Large intestine (tissue), 3 donors: ENCODE data around the gene NMNAT1. TPM values are rescaled to one million over a fixed set of nuclear protein-coding genes. Genes with fewer than 3 reads are reported as not detected.
"Not testable (repeated sequence)": the region's sequence is repeated elsewhere in the genome, so short reads cannot be mapped to it uniquely, and the experiment has no call there.

Source experiments
- DNase-seq, 2 donors: peaks; one replicate each; pipeline versions ENCODE4 v3.0.0 to v3.0.0-alpha.2; 2013
- H3K27ac ChIP-seq: one replicate; pipeline ENCODE4 v1.5.1; 2013; ENCODE audit warnings: low read length
- H3K27me3 ChIP-seq: 2 replicates; pipeline ENCODE4 v1.6.1; 2013; ENCODE audit warnings: low read length; ENCODE audit not compliant: control insufficient read depth, insufficient read depth
- H3K36me3 ChIP-seq: 2 replicates; pipeline ENCODE4 v1.6.1; 2013; ENCODE audit warnings: low read length; ENCODE audit not compliant: control insufficient read depth, insufficient read depth
- H3K4me1 ChIP-seq: one replicate; pipeline ENCODE4 v1.6.1; 2013; ENCODE audit warnings: low read length; ENCODE audit not compliant: control insufficient read depth, insufficient read depth
- H3K4me3 ChIP-seq: one replicate; pipeline ENCODE4 v1.5.1; 2013; ENCODE audit warnings: low read length
- H3K9me3 ChIP-seq: one replicate; pipeline ENCODE4 v1.6.1; 2013; ENCODE audit warnings: mild to moderate bottlenecking, low read depth, low read length, moderate library complexity; ENCODE audit not compliant: control insufficient read depth
- WGBS: methylation state at CpG from one replicate; pipeline ENCODE4 v1.1.5; 2013; ENCODE audit warnings: low lambda C conversion rate; ENCODE audit not compliant: insufficient coverage; 5-methylcytosine and 5-hydroxymethylcytosine counted together
- polyA plus RNA-seq: library from polyadenylated mRNA; unstranded; fragments of 120-200 nt; gene quantifications from one replicate; pipeline ENCODE4 v1.2.1, GENCODE V29; 2013

The NMNAT1 gene
- polyA plus RNA-seq, 1 donor = 15.2 TPM

- WGBS = no CpG with 5 or more reads among the region's 5 CpGs
- Histone ChIP-seq H3K4me3 (no peak overlapping the region), H3K36me3 (peaks cover 20% of the 10 kb centered on the region), H3K9me3 (no peaks in the 10 kb centered on the region), H3K27ac (no peak overlapping the region), H3K4me1 (no peaks in the 10 kb centered on the region), H3K27me3 (no peaks in the 10 kb centered on the region)
- DNase-seq = no peak
Observed at GRCh38 chr1:9984253-9984652, 41.0 kb downstream of the NMNAT1 start.

- 72% methylated on average over 2 of the region's 6 CpGs for WGBS
- Histone ChIP-seq H3K27me3 (no peaks in the 10 kb centered on the region), H3K36me3 (peaks cover 19% of the 10 kb centered on the region), H3K27ac (no peak overlapping the region), H3K4me1 (no peaks in the 10 kb centered on the region), H3K9me3 (no peaks in the 10 kb centered on the region), H3K4me3 (no peak overlapping the region)
- no peak for DNase-seq
Observed at GRCh38 chr1:9985001-9985400, 41.7 kb downstream of the NMNAT1 start.

- Histone ChIP-seq H3K27ac (no peak overlapping the region), H3K4me1 (no peaks in the 10 kb centered on the region), H3K4me3 (no peak overlapping the region), H3K36me3 (no peaks in the 10 kb centered on the region), H3K27me3 (no peaks in the 10 kb centered on the region), H3K9me3 (no peaks in the 10 kb centered on the region)
- no CpG with 5 or more reads among the region's 5 CpGs for WGBS
- DNase-seq = no peak
Observed at GRCh38 chr1:9989773-9990172, 46.5 kb downstream of the NMNAT1 start.

- H3K9me3 ChIP-seq = no peaks in the 10 kb centered on the region
- peaks cover 10% of the 10 kb centered on the region for H3K27me3 ChIP-seq
- no peaks in the 10 kb centered on the region for H3K4me1 ChIP-seq
- WGBS = 63% methylated on average over 1 of the region's 2 CpGs
- no peaks in the 10 kb centered on the region for H3K36me3 ChIP-seq
- no peak for DNase-seq
- no peak overlapping the region for H3K4me3 ChIP-seq
- no peak overlapping the region for H3K27ac ChIP-seq
Observed at GRCh38 chr1:9990944-9991343, 47.7 kb downstream of the NMNAT1 start.

GRCh38 chr1:9992910-9993309, 49.6 kb downstream of the NMNAT1 start:
- Histone ChIP-seq H3K4me1 (no peaks in the 10 kb centered on the region), H3K27me3 (peaks cover 26% of the 10 kb centered on the region), H3K4me3 (no peak overlapping the region), H3K9me3 (no peaks in the 10 kb centered on the region), H3K36me3 (no peaks in the 10 kb centered on the region), H3K27ac (no peak overlapping the region)
- no peak for DNase-seq
- whole genome bisulfite sequencing = no CpG with 5 or more reads among the region's 5 CpGs

- 88% methylated on average over 3 of the region's 7 CpGs for WGBS
- Histone ChIP-seq H3K27me3 (peaks cover 33% of the 10 kb centered on the region), H3K36me3 (no peaks in the 10 kb centered on the region), H3K27ac (no peak overlapping the region), H3K9me3 (no peaks in the 10 kb centered on the region), H3K4me3 (no peak overlapping the region), H3K4me1 (no peaks in the 10 kb centered on the region)
- no peak for DNase-seq
Observed at GRCh38 chr1:9993561-9994075, 50.3 kb downstream of the NMNAT1 start.

- no peaks in the 10 kb centered on the region for H3K4me1 ChIP-seq
- peak within 1 kb of the TSS; percentile 32 for H3K4me3 ChIP-seq
- H3K9me3 ChIP-seq = no peaks in the 10 kb centered on the region
- H3K27ac ChIP-seq = no peak within 1 kb of the TSS
- peak; percentile 8 to 36 for DNase-seq
- H3K36me3 ChIP-seq = no peaks in the 10 kb centered on the region
- H3K27me3 ChIP-seq = peaks cover 38% of the 10 kb centered on the region
- WGBS = no CpG with 5 or more reads among the region's 71 CpGs
Observed at GRCh38 chr1:9996624-9997582, 53.6 kb downstream of the NMNAT1 start, which contains the start of gene RBP7. Gene RBP7, plus strand, starts transcription at chr1:9997228. Its CDS starts 31 bp downstream, at chr1:9997259.

- WGBS = no CpG with 5 or more reads among the region's 8 CpGs
- H3K36me3 ChIP-seq = no peaks in the 10 kb centered on the region
- no peak overlapping the region for H3K27ac ChIP-seq
- DNase-seq = no peak
- H3K9me3 ChIP-seq = no peaks in the 10 kb centered on the region
- H3K27me3 ChIP-seq = peaks cover 28% of the 10 kb centered on the region
- H3K4me3 ChIP-seq = no peak overlapping the region
- H3K4me1 ChIP-seq = no peaks in the 10 kb centered on the region
Observed at GRCh38 chr1:10001016-10001665, 57.9 kb downstream of the NMNAT1 start.

- not testable (repeated sequence) for H3K4me3 ChIP-seq, H3K4me1 ChIP-seq, H3K36me3 ChIP-seq, H3K27ac ChIP-seq, H3K9me3 ChIP-seq, H3K27me3 ChIP-seq, DNase-seq
- no CpG with 5 or more reads among the region's 8 CpGs for whole genome bisulfite sequencing
Observed at GRCh38 chr1:10005248-10005647, 62.0 kb downstream of the NMNAT1 start.

GRCh38 chr1:10007169-10007568, 63.9 kb downstream of the NMNAT1 start:
- no peaks in the 10 kb centered on the region for H3K4me1 ChIP-seq
- no peak overlapping the region for H3K4me3 ChIP-seq
- DNase-seq = no peak
- 100% methylated on average over 1 of the region's 4 CpGs for WGBS
- no peaks in the 10 kb centered on the region for H3K9me3 ChIP-seq
- no peaks in the 10 kb centered on the region for H3K27me3 ChIP-seq
- no peaks in the 10 kb centered on the region for H3K36me3 ChIP-seq
- H3K27ac ChIP-seq = no peak overlapping the region
